Activated CD8-positive, alpha-beta memory T cell treated with anti-CD3 and anti-CD28 coated beads, Interleukin-2, amount 50 U/mL, for 1 hour (primary cell): ENCODE measurements around the gene YIPF2.
"Not testable (repeated sequence)": the region's sequence is repeated elsewhere in the genome, so short reads cannot be mapped to it uniquely, and the experiment has no call there.

ENCODE experiments used
- DNase-seq: peaks from one replicate; pipeline ENCODE4 v3.0.0-alpha.2; 2020; ENCODE audit errors: extremely low read depth

YIPF2 gene

GRCh38 chr19:10911579-10912363 lies 16.7 kb downstream of the YIPF2 start:
- no peak for DNase-seq

- no peak for DNase-seq
Observed at GRCh38 chr19:10908380-10908960, 20.0 kb downstream of the YIPF2 start.

GRCh38 chr19:10907925-10908324 lies 20.5 kb downstream of the YIPF2 start:
- DNase-seq = no peak

- no peak for DNase-seq
Observed at GRCh38 chr19:10899151-10899653, 29.2 kb downstream of the YIPF2 start.

- DNase-seq = no peak
Observed at GRCh38 chr19:10898633-10899032, 29.8 kb downstream of the YIPF2 start.

GRCh38 chr19:10896851-10897526 lies 31.4 kb downstream of the YIPF2 start:
- no peak for DNase-seq

GRCh38 chr19:10895920-10896319 lies 32.5 kb downstream of the YIPF2 start:
- no peak for DNase-seq

- DNase-seq = no peak
Observed at GRCh38 chr19:10895363-10895762, 33.1 kb downstream of the YIPF2 start.

GRCh38 chr19:10894911-10895213 lies 33.6 kb downstream of the YIPF2 start:
- no peak for DNase-seq

GRCh38 chr19:10892256-10892655 lies 36.2 kb downstream of the YIPF2 start:
- no peak for DNase-seq

GRCh38 chr19:10891405-10892086 lies 36.9 kb downstream of the YIPF2 start:
- no peak for DNase-seq

- DNase-seq = no peak
Observed at GRCh38 chr19:10889880-10890279, 38.6 kb downstream of the YIPF2 start.

- DNase-seq = no peak
Observed at GRCh38 chr19:10888421-10888866, 40.0 kb downstream of the YIPF2 start.

- no peak for DNase-seq
Observed at GRCh38 chr19:10887616-10888367, 40.6 kb downstream of the YIPF2 start.

GRCh38 chr19:10885201-10886169 lies 43.0 kb downstream of the YIPF2 start:
- no peak for DNase-seq

- no peak for DNase-seq
Observed at GRCh38 chr19:10884274-10884673, 44.2 kb downstream of the YIPF2 start.

- DNase-seq = no peak
Observed at GRCh38 chr19:10882108-10882457, 46.4 kb downstream of the YIPF2 start.

- no peak for DNase-seq
Observed at GRCh38 chr19:10881403-10882107, 46.9 kb downstream of the YIPF2 start.

GRCh38 chr19:10878253-10878652 lies 50.2 kb downstream of the YIPF2 start:
- no peak for DNase-seq

GRCh38 chr19:10877608-10878007 lies 50.8 kb downstream of the YIPF2 start:
- not testable (repeated sequence) for DNase-seq
